AG04449 (cell line): Measurements from ENCODE around the gene ADPRH.

Source experiments
- CTCF ChIA-PET: fragments of 350-600 bp; formaldehyde crosslinking; extraction: SDS; loops from one replicate; lab custom pipeline; 2021; ENCODE audit warnings: antibody characterized with exemption; lab: Yijun Ruan, JAX
- POLR2A ChIA-PET: fragments of 400-600, 350-600 bp; formaldehyde crosslinking; extraction: SDS; loops from one replicate; lab custom pipeline; 2020; ENCODE audit warnings: antibody characterized with exemption, inconsistent platforms; lab: Yijun Ruan, JAX
- DNase-seq: peaks from one replicate; pipeline ENCODE4 v3.0.0-alpha.2; 2010; ENCODE audit warnings: low read depth, low spot score
- H3K4me3 ChIP-seq: 2 replicates; pipeline ENCODE4 v1.5.1; 2011; ENCODE audit warnings: low read depth, mild to moderate bottlenecking, control low read depth, low read length
- CTCF ChIP-seq: IDR thresholded peaks from one replicate; pipeline ENCODE4 v1.5.1; 2011; ENCODE audit warnings: mild to moderate bottlenecking, moderate library complexity, low read length, control low read depth, inconsistent platforms; ENCODE audit not compliant: insufficient read depth; ENCODE audit errors: missing control alignments

The ADPRH gene

DNA sequence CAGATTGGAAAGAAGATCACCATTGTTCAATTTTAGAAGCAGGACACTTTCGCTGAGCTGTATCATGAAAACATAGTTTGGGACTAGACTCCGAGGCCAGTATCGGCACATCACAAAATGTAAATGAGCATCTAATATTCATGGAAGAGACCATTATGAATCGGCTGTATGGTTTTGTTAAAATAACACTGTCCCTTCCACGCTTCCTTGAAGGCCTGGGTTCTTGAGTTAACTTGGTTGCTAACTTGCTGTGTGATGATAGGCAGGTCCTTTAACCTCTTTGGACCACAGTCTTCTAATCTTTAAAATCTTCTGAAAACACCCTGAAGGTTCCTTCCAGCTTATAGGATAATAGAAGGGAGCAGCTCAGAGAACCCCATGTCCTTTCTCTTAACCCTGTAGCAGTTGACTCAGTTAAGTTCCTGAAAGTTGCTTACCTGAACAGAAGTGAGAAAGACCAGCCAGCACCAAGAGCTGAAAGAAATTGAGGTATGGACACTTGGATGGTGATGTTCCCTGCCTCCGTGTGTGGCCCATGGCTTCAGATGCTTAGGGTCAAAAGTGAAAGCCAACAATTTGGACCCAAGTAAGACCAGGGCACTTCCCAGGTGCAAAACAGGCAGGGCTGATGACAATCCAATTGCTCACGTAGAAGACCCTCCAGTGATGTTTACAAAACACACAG is 22.0 kb upstream of the ADPRH start:
- DNase-seq = no peak
- TF ChIP-seq CTCF = no peak
- POLR2A ChIA-PET = no interaction called here
- no peak overlapping the region for H3K4me3 ChIP-seq
- CTCF ChIA-PET = no interaction called here

DNA sequence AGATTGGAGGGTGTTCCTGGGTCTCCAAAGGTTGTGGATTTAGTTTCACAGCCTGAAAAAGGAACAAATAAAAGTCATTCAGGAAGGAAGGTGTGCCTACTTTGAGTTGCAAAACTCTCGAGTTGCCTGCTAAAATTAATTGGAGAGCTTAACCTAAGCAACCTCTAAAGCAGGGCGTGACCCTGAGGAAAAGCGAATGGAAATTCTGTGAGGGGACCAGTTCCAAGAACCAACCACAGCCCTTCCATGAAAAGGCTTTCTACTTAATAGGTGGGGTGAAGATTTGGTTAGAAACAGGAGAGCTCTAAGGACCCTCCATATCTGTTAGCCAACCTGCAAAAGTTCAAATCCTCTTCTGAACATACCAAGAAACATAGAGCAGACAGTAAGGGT is 21.4 kb upstream of the ADPRH start:
- no peak for DNase-seq
- no peak overlapping the region for H3K4me3 ChIP-seq
- ChIA-PET POLR2A (no interaction called here), CTCF (no interaction called here)
- TF ChIP-seq CTCF = no peak

GRCh38 chr3:119558626-119559317 is 20.5 kb upstream of the ADPRH start:
- CTCF ChIA-PET = interaction anchor here (0.8 to 2.2 kb wide), 6 partner anchors 8 to 82 kb away, joined by 3 to 9 read pairs (median 4); no protein-coding TSS in a partner anchor
- POLR2A ChIA-PET = no interaction called here
- TF ChIP-seq CTCF = no peak
- no peak for DNase-seq
- no peak overlapping the region for H3K4me3 ChIP-seq

DNA sequence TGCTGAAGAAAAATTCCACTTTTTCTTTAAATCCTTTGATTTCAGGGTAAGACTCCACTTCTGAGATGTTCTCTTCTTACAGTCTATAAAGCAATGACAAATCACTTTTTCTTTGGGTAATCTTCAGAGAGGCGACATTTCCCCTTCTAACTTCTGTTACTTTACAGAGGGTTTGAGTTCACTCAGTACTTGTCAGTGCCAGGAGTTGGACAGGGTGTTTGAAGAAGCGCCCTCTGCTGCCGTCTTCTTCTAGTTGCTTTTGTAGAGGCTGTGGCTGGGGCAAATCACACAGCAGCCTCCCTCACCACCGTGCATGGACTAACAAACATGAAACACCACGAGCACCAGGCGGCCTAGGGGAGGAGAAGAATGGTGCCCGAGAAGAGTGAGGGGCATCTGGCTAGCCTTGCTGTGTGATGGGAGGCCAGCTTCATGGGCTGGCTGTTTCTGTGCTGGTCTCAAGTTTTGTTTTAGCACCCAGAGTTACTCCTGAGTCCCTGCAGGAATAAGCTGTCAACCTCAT is 19.8 kb upstream of the ADPRH start, which contains the start of gene CD80:
TSS of gene CD80 (minus strand) at position 174 of the 523 bp plus-strand sequence. CDS start 1,886 bp downstream, outside the sequence.
- peak; percentile 45 for TF ChIP-seq CTCF
- CTCF ChIA-PET = interaction anchor here (0.8 to 2.2 kb wide), 7 partner anchors 9 to 83 kb away, joined by 3 to 9 read pairs (median 3); no protein-coding TSS in a partner anchor
- POLR2A ChIA-PET = no interaction called here
- DNase-seq = peak; percentile 5
- no peak within 1 kb of the TSS for H3K4me3 ChIP-seq

DNA sequence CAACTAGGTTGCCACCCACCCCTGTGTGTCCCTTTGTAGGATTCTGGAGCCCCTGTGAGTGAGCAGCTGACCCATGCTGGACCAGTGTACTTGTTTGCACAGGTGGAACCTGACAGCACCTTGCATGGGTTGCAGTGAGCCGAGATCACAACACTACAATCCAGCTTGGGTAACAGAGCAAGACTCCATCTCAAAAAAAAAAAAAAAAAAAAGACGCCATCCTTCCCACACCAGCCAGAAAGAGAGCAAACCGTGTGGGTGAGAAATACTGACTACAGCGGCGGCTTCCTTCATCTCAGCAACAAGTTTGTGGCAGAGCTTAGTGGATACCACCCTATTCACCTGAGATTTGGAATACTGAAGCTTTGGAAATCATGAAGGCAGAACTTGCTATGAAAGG is 19.1 kb upstream of the ADPRH start:
- ChIA-PET CTCF (interaction anchor here (1.1 to 2.2 kb wide), 3 partner anchors 9 to 31 kb away, joined by 3 to 9 read pairs (median 4); no protein-coding TSS in a partner anchor), POLR2A (no interaction called here)
- no peak overlapping the region for H3K4me3 ChIP-seq
- TF ChIP-seq CTCF = no peak
- DNase-seq = no peak
